ENCODE data around the gene GPAM. TPM values are rescaled to one million over a fixed set of nuclear protein-coding genes. Genes with fewer than 3 reads are reported as not detected.
A peak's percentile ranks its signal among the peaks of the same experiment; 100 is the strongest.

Gene GPAM
- total and polyA plus RNA-seq, 11 donors = 5.8 to 104 (median 16.9) TPM

DNA sequence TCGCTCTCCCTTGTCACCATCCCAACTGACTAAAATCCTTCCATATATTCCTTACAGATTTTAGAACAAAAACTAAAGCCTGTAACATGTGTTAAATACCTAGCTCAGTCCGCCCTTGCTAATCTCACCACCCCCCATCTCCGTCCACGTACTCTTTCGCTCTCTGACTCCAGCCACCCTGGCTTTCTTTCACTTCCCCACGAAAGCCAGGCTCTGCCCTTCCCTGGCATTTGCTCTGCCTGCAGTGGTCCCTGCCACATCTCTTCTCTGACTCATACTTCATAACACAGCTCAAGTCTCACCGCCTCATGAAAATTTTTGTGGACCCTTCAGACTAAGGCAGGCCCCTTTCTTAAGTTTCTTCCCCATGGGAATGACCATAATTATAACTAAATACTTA lies 11.7 kb upstream of the GPAM start:
- no peaks in the 10 kb centered on the region for H3K27me3 ChIP-seq
- no peak for ATAC-seq
- 83 to 88% (median 85%) methylated on average over 7 of the region's 7 CpGs for WGBS, 4 donors
- H3K4me1 ChIP-seq = no peaks in the 10 kb centered on the region
- no peaks in the 10 kb centered on the region for H3K36me3 ChIP-seq
- no peak for DNase-seq
- no peak for TF ChIP-seq POLR2A (IDR thresholded peaks at IDR 0.05)
- TF ChIP-seq, protein P1, sequence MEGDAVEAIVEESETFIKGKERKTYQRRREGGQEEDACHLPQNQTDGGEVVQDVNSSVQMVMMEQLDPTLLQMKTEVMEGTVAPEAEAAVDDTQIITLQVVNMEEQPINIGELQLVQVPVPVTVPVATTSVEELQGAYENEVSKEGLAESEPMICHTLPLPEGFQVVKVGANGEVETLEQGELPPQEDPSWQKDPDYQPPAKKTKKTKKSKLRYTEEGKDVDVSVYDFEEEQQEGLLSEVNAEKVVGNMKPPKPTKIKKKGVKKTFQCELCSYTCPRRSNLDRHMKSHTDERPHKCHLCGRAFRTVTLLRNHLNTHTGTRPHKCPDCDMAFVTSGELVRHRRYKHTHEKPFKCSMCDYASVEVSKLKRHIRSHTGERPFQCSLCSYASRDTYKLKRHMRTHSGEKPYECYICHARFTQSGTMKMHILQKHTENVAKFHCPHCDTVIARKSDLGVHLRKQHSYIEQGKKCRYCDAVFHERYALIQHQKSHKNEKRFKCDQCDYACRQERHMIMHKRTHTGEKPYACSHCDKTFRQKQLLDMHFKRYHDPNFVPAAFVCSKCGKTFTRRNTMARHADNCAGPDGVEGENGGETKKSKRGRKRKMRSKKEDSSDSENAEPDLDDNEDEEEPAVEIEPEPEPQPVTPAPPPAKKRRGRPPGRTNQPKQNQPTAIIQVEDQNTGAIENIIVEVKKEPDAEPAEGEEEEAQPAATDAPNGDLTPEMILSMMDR (IDR thresholded peaks at IDR 0.05) = no peak
- H3K27ac ChIP-seq = no peak overlapping the region
- H3K4me3 ChIP-seq = no peak overlapping the region
- no peaks in the 10 kb centered on the region for H3K9me3 ChIP-seq
- intact Hi-C loops (cut with DNase I) = loop anchor here in 3 of 10 donors (5.0 to 10.0 kb wide), 3 partner anchors 97 to 120 kb away; no protein-coding TSS in a partner anchor

DNA sequence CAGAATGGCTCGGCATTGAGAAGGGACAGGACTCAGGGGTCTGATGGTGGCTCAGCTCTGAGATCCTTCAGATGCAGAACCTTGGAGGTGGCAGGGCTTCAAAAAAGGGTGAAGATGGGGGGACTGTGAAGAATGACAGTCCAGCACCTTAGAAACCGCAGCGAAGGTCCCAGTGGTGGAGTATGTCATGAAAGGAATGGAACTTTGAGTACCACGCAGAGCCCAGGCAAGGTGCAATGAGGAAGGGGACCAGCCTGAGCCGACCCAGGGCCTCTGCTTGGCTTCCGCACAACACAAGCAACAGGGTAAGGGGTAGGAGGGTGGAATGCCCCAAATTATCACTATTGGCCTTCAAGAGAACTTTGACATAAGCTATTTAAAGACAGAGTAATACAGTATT lies 8.2 kb upstream of the GPAM start:
- intact Hi-C loops (cut with DNase I) = loop anchor here in 2 of 10 donors (10.0 kb wide), 2 partner anchors 113 to 123 kb away; no protein-coding TSS in a partner anchor
- Histone ChIP-seq H3K4me3 (no peak overlapping the region), H3K27me3 (no peaks in the 10 kb centered on the region), H3K36me3 (no peaks in the 10 kb centered on the region), H3K9me3 (no peaks in the 10 kb centered on the region), H3K4me1 (no peaks in the 10 kb centered on the region), H3K27ac (no peak overlapping the region)
- TF ChIP-seq, protein P1 (IDR thresholded peaks at IDR 0.05) = no peak
- no peak for TF ChIP-seq POLR2A (IDR thresholded peaks at IDR 0.05)
- 79 to 90% (median 87%) methylated on average over 6 of the region's 6 CpGs for WGBS, 4 donors
- ATAC-seq = no peak
- DNase-seq = no peak

DNA sequence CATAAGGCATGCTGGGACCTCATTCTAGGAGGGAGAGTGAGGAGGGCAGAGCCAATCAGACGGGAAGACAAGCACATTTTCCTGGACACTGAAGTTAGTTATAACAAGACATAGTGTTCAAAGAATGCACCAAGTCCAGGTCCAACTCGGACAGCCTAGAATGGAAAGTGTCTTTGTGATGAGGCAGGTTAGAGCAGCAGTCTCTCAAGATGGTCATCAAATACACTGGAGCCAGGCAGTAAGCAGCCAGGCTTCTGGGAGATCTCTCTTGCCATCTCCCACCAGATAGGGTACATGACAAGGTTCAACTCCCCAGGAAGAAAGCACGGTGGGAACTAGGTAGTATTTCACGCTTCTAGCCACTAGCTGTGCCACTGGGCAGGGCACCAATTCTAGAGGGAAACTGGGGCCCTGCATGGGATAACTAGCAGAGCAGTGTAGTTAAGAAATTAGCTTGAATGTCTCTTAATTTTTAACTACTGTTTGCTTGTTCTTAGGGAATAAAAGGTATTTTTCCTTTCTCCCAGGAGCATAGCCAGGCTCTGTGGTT lies 7.6 kb upstream of the GPAM start:
- no peak for TF ChIP-seq POLR2A (IDR thresholded peaks at IDR 0.05)
- TF ChIP-seq, protein P1 (IDR thresholded peaks at IDR 0.05) = no peak

DNA sequence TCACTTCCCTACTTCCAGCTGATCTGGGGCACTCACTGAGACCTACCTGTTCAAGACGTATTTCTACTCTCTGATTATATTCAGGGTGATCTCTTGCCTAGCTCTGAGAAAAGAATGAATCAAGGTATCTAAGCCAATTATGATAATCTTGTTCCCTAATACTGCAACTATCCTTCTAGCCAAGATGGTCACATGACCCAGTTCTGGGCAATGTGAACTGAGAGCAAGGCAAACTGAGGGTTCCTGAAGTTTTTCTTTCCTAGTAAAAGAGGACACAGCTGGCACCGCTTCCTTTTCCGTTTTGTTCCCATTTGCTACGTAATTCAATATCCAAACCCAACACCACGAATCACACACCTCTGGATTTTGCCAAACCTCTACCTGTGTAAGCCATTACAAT lies 5.9 kb upstream of the GPAM start:
- Histone ChIP-seq H3K36me3 (no peaks in the 10 kb centered on the region), H3K27ac (no peak overlapping the region), H3K27me3 (no peaks in the 10 kb centered on the region), H3K9me3 (peaks cover 0 to 5% (median 0%) of the 10 kb centered on the region in 12 donors), H3K4me1 (peaks cover 0 to 3% (median under 1%) of the 10 kb centered on the region in 12 donors), H3K4me3 (no peak overlapping the region)
- TF ChIP-seq POLR2A (IDR thresholded peaks at IDR 0.05) = no peak
- TF ChIP-seq, protein P1 (IDR thresholded peaks at IDR 0.05) = no peak
- 63 to 79% (median 71%) methylated on average over 5 of the region's 5 CpGs for WGBS, 4 donors
- ATAC-seq (no peak), DNase-seq (no peak)
- intact Hi-C loops (cut with DNase I) = loop anchor here in 1 of 10 donors (10.0 kb wide), 1 partner anchor 255 kb away; the partner anchor contains the start of genes VTI1A and ZDHHC6

More for the DNA sequence above, 7.6 kb upstream of the GPAM start:
- Histone ChIP-seq H3K27ac (no peak overlapping the region), H3K4me3 (no peak overlapping the region), H3K4me1 (no peaks in the 10 kb centered on the region), H3K9me3 (peaks cover 0 to under 1% (median 0%) of the 10 kb centered on the region in 12 donors), H3K27me3 (no peaks in the 10 kb centered on the region), H3K36me3 (no peaks in the 10 kb centered on the region)
- ATAC-seq = peak in 1 of 4 donors; percentile 24
- DNase-seq = no peak
- WGBS, 4 donors = 45 to 60% (median 53%) methylated on average over 4 of the region's 4 CpGs
- intact Hi-C loops (cut with DNase I) = loop anchor here in 2 of 10 donors (10.0 kb wide), 2 partner anchors 114 to 124 kb away; no protein-coding TSS in a partner anchor

Data from heart left ventricle (tissue), 16 donors.